Fibroblast of mammary gland (primary cell): ENCODE results near the gene LYZ.

Experiments
- DNase-seq: peaks from one replicate; pipeline ENCODE4 v3.0.0-alpha.2; 2010; ENCODE audit warnings: low read depth
- H3K4me3 ChIP-seq: 2 replicates; pipeline ENCODE4 v1.5.1; 2011; ENCODE audit warnings: low read depth, mild to moderate bottlenecking, low read length, moderate library complexity; ENCODE audit not compliant: control insufficient read depth
- CTCF ChIP-seq: conservative IDR thresholded peaks from 2 replicates; pipeline ENCODE4 v1.5.1; 2011; ENCODE audit warnings: low read depth, low read length, inconsistent platforms; ENCODE audit not compliant: control insufficient read depth, insufficient read depth

LYZ gene

GRCh38 chr12:69331909-69332684 lies 16.1 kb upstream of the LYZ start:
- H3K4me3 ChIP-seq: no peak overlapping the region
- DNase-seq: no peak
- TF ChIP-seq CTCF: no peak

GRCh38 chr12:69332815-69333358 lies 15.3 kb upstream of the LYZ start:
- TF ChIP-seq CTCF: no peak
- no peak overlapping the region for H3K4me3 ChIP-seq
- no peak for DNase-seq

GRCh38 chr12:69334158-69334557 lies 14.0 kb upstream of the LYZ start:
- TF ChIP-seq CTCF: no peak
- no peak for DNase-seq
- no peak overlapping the region for H3K4me3 ChIP-seq

- DNase-seq: no peak
- no peak for TF ChIP-seq CTCF
- H3K4me3 ChIP-seq: no peak overlapping the region
Observed at GRCh38 chr12:69337311-69338090, 10.7 kb upstream of the LYZ start.

- DNase-seq: no peak
- TF ChIP-seq CTCF: no peak
- H3K4me3 ChIP-seq: no peak overlapping the region
Observed at GRCh38 chr12:69338120-69338859, 9.9 kb upstream of the LYZ start.

GRCh38 chr12:69338936-69339335 lies 9.2 kb upstream of the LYZ start:
- TF ChIP-seq CTCF: no peak
- no peak overlapping the region for H3K4me3 ChIP-seq
- DNase-seq: no peak
